ENCODE results near the gene PLAGL2. TPM values are rescaled to one million over a fixed set of nuclear protein-coding genes. Genes with fewer than 3 reads are reported as not detected.

PLAGL2 gene, protein sequence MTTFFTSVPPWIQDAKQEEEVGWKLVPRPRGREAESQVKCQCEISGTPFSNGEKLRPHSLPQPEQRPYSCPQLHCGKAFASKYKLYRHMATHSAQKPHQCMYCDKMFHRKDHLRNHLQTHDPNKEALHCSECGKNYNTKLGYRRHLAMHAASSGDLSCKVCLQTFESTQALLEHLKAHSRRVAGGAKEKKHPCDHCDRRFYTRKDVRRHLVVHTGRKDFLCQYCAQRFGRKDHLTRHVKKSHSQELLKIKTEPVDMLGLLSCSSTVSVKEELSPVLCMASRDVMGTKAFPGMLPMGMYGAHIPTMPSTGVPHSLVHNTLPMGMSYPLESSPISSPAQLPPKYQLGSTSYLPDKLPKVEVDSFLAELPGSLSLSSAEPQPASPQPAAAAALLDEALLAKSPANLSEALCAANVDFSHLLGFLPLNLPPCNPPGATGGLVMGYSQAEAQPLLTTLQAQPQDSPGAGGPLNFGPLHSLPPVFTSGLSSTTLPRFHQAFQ
- total RNA-seq: 1.1 and 4.2 TPM in 2 replicates

DNA sequence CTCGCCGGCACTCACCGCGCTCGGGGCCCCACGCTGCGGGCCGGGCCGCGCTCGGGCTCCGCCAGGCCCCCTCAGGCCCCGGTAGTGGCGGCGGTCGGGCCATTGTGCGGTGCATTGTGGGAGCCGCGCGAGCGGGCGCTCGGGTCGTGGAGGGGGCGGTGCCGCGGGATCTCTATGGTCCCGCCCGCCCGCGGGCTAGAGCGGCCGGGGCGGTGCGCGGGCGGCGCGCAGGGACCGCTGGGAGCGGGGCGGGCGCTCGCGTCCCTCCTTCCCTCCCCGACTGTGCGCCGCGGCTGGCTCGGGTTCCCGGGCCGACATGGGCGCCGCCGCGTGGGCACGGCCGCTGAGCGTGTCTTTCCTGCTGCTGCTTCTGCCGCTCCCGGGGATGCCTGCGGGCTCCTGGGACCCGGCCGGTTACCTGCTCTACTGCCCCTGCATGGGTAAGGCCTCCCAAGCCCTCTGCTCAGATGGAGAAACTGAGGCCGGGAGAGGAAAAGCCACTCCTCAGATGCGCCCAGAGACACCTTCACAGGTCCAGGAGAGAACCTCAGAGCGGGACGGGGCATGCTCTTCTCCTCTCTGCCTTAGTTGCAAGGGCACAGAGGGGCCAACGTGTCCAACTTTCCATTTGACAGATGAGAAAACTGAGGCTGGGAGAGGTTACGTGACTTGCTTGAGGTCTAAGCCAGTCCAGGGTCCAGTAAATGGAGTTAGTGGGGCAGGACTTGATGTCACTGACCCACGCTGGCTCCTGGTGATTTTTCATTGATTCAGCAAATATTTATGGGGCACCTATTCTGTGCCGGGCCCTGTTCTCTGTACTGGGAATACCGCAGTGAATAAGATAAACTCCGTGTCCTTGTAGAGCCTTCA lies at the start of gene PLAGL2, which contains the start of gene POFUT1:
PLAGL2 (minus strand) TSS at position 118 of the 873 bp plus-strand sequence. CDS start 5,565 bp downstream, outside the sequence.
POFUT1 (plus strand) TSS at position 255 of the 873 bp plus-strand sequence; CDS start at position 317, 62 bp downstream.

Other genes with a start within 250 kb of the PLAGL2 start
- not detected in 2 replicates for gene XKR7, start 239.6 kb downstream of the PLAGL2 start, total RNA-seq
- 20.6 and 27.3 TPM in 2 replicates for gene CCM2L, start 197.3 kb downstream of the PLAGL2 start, total RNA-seq
- 0.06 TPM in 1 of 2 replicates, not detected in the other for gene HCK, start 155.5 kb downstream of the PLAGL2 start, total RNA-seq
- gene TM9SF4, start 98.0 kb downstream of the PLAGL2 start, total RNA-seq: 12.8 and 46.4 TPM in 2 replicates
- 13.9 and 41.0 TPM in 2 replicates for gene POFUT1, start 137 bp upstream of the PLAGL2 start, total RNA-seq
- gene KIF3B, start 69.9 kb upstream of the PLAGL2 start, total RNA-seq: 17.2 and 30.2 TPM in 2 replicates
- 29.5 and 74.8 TPM in 2 replicates for gene ASXL1, start 150.6 kb upstream of the PLAGL2 start, total RNA-seq